Ovary (tissue), 3 donors: ENCODE results near the gene ZFP92.

Source experiments
- EP300 ChIP-seq: sonication (generic); formaldehyde crosslinking; IDR thresholded peaks from one replicate; pipeline ENCODE4 v1.6.1; 2017; ENCODE audit warnings: antibody characterized with exemption
- POLR2A ChIP-seq: fragments of 450-650 bp; IDR thresholded peaks from one replicate; pipeline ENCODE4 v1.6.1; 2017; ENCODE audit warnings: antibody characterized with exemption, mild to moderate bottlenecking, moderate library complexity
- TF ChIP-seq, protein P1 (sequence below), 3 donors: fragments of 450-650 bp in 2 of 3; fragments of 200-600 bp in 1 of 3; IDR thresholded peaks; one replicate each; pipeline versions ENCODE4 v1.5.1 to v1.8.0; 2016 to 2022; ENCODE audit warnings: antibody characterized with exemption in 3 of 3, mild to moderate bottlenecking in 1 of 3
- donor health status: DM: no; HTN: no; CAD: no.

- TF ChIP-seq, protein P1, sequence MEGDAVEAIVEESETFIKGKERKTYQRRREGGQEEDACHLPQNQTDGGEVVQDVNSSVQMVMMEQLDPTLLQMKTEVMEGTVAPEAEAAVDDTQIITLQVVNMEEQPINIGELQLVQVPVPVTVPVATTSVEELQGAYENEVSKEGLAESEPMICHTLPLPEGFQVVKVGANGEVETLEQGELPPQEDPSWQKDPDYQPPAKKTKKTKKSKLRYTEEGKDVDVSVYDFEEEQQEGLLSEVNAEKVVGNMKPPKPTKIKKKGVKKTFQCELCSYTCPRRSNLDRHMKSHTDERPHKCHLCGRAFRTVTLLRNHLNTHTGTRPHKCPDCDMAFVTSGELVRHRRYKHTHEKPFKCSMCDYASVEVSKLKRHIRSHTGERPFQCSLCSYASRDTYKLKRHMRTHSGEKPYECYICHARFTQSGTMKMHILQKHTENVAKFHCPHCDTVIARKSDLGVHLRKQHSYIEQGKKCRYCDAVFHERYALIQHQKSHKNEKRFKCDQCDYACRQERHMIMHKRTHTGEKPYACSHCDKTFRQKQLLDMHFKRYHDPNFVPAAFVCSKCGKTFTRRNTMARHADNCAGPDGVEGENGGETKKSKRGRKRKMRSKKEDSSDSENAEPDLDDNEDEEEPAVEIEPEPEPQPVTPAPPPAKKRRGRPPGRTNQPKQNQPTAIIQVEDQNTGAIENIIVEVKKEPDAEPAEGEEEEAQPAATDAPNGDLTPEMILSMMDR (IDR thresholded peaks at IDR 0.05), result no peak
- no peak for TF ChIP-seq POLR2A
- TF ChIP-seq EP300, result no peak
These were observed 47.2 kb downstream of the ZFP92 start for GRCh38 chrX:153458476-153458875.
